Activated naive CD4-positive, alpha-beta T cell treated with Interleukin-2 at 50 U/mL for 16 hours (primary cell): ENCODE results near the gene ARHGAP10.
"Not testable (repeated sequence)": the region's sequence is repeated elsewhere in the genome, so short reads cannot be mapped to it uniquely, and the experiment has no call there.

Experiments used
- DNase-seq: peaks from one replicate; pipeline ENCODE4 v3.0.0-alpha.2; 2020

The ARHGAP10 gene

GRCh38 chr4:147794787-147795413 lies 63.0 kb downstream of the ARHGAP10 start:
- no peak for DNase-seq

GRCh38 chr4:147799057-147799456 lies 67.2 kb downstream of the ARHGAP10 start:
- DNase-seq: not testable (repeated sequence)

- peak; percentile 70 for DNase-seq
These were observed 68.2 kb downstream of the ARHGAP10 start for GRCh38 chr4:147799986-147800555.

- no peak for DNase-seq
These were observed 69.9 kb downstream of the ARHGAP10 start for GRCh38 chr4:147801820-147802219.

- no peak for DNase-seq
These were observed 70.5 kb downstream of the ARHGAP10 start for GRCh38 chr4:147802346-147802745.

- DNase-seq: no peak
These were observed 74.1 kb downstream of the ARHGAP10 start for GRCh38 chr4:147805946-147806345.

GRCh38 chr4:147808447-147808846 lies 76.6 kb downstream of the ARHGAP10 start:
- no peak for DNase-seq

GRCh38 chr4:147809211-147809610 lies 77.3 kb downstream of the ARHGAP10 start:
- no peak for DNase-seq

GRCh38 chr4:147811878-147812277 lies 80.0 kb downstream of the ARHGAP10 start:
- no peak for DNase-seq

GRCh38 chr4:147813109-147813773 lies 81.4 kb downstream of the ARHGAP10 start:
- DNase-seq: no peak

GRCh38 chr4:147813973-147814372 lies 82.1 kb downstream of the ARHGAP10 start:
- DNase-seq: no peak

- DNase-seq: no peak
These were observed 82.5 kb downstream of the ARHGAP10 start for GRCh38 chr4:147814376-147814775.

- no peak for DNase-seq
These were observed 83.9 kb downstream of the ARHGAP10 start for GRCh38 chr4:147815741-147816140.

- DNase-seq: no peak
These were observed 84.7 kb downstream of the ARHGAP10 start for GRCh38 chr4:147816382-147817254.

- no peak for DNase-seq
These were observed 89.1 kb downstream of the ARHGAP10 start for GRCh38 chr4:147820975-147821374.

GRCh38 chr4:147821555-147821954 lies 89.7 kb downstream of the ARHGAP10 start:
- no peak for DNase-seq

GRCh38 chr4:147822128-147822527 lies 90.2 kb downstream of the ARHGAP10 start:
- DNase-seq: no peak

- no peak for DNase-seq
These were observed 91.2 kb downstream of the ARHGAP10 start for GRCh38 chr4:147823130-147823529.

GRCh38 chr4:147824316-147824715 lies 92.4 kb downstream of the ARHGAP10 start:
- DNase-seq: no peak

GRCh38 chr4:147824884-147825283 lies 93.0 kb downstream of the ARHGAP10 start:
- no peak for DNase-seq

GRCh38 chr4:147825451-147826287 lies 93.8 kb downstream of the ARHGAP10 start:
- no peak for DNase-seq

- no peak for DNase-seq
These were observed 94.4 kb downstream of the ARHGAP10 start for GRCh38 chr4:147826288-147826646.
